Esophagus muscularis mucosa (tissue), 4 donors: ENCODE results near the gene ETV1. TPM values are rescaled to one million over a fixed set of nuclear protein-coding genes. Genes with fewer than 3 reads are reported as not detected.

Source experiments
- DNase-seq: peaks from one replicate; pipeline ENCODE4 v3.0.0-alpha.2; 2017; ENCODE audit errors: extremely low spot score
- H3K27ac ChIP-seq, 4 donors: fragments of 200-600 bp; sonication (generic); replicated peaks in 1 of 4; 1 replicate in 3 of 4; 2 replicates in 1 of 4; pipeline ENCODE4 v1.5.1; 2016 to 2019; ENCODE audit warnings: mild to moderate bottlenecking in 1 of 4
- H3K27me3 ChIP-seq, 4 donors: fragments of 200-600 bp; sonication (generic); one replicate each; pipeline versions ENCODE4 v1.5.1 to v1.6.0; 2016 to 2019
- H3K36me3 ChIP-seq, 4 donors: fragments of 200-600 bp; sonication (generic); one replicate each; pipeline ENCODE4 v1.5.1; 2016 to 2019
- H3K4me1 ChIP-seq, 4 donors: fragments of 200-600 bp; sonication (generic); one replicate each; pipeline ENCODE4 v1.5.1; 2016 to 2019
- H3K4me3 ChIP-seq, 4 donors: fragments of 200-600 bp; sonication (generic); 1 replicate in 2 of 4; 2 replicates in 2 of 4; pipeline ENCODE4 v1.5.1; 2016 to 2019; ENCODE audit warnings: mild to moderate bottlenecking in 4 of 4, moderate library complexity in 1 of 4
- H3K9me3 ChIP-seq, 4 donors: fragments of 200-600 bp; sonication (generic); 1 replicate in 3 of 4; 2 replicates in 1 of 4; pipeline ENCODE4 v1.5.1; 2016 to 2019
- EP300 ChIP-seq: sonication (generic); formaldehyde crosslinking; IDR thresholded peaks from one replicate; pipeline ENCODE4 v1.6.1; 2017; ENCODE audit warnings: antibody characterized with exemption
- POLR2A ChIP-seq: fragments of 450-650 bp; IDR thresholded peaks from one replicate; pipeline ENCODE4 v1.6.1; 2017; ENCODE audit warnings: antibody characterized with exemption, moderate library complexity, mild to moderate bottlenecking, low read depth
- POLR2AphosphoS5 ChIP-seq, 2 donors: sonication (generic); formaldehyde crosslinking; IDR thresholded peaks; one replicate each; pipeline ENCODE4 v1.6.1; 2017; ENCODE audit warnings: antibody characterized with exemption in 2 of 2
- WGBS: methylation state at CpG from one replicate; pipeline ENCODE4 v1.1.5; 2018; 5-methylcytosine and 5-hydroxymethylcytosine counted together
- intact Hi-C: fragments of 100-400 bp; cut with DNase I; formaldehyde crosslinking; loops from one replicate; pipeline ENCODE4 v1.15.1; 2023
- total RNA-seq, 4 donors: library from RNA; depleted of rRNA; stranded (reverse); fragments of >200 nt; gene quantifications; one replicate each; pipeline versions ENCODE4 v1.1.0 to v1.2.1, GENCODE V29; 2016
- TF ChIP-seq, protein P1 (sequence below), 3 experiments: fragments of 200-600 bp in 2 of 3; fragments of 450-650 bp in 1 of 3; sonication (generic) in 2 of 3; IDR thresholded peaks; one replicate each; pipeline ENCODE4 v1.5.1; 2017 to 2019; ENCODE audit warnings: antibody characterized with exemption in 3 of 3, mild to moderate bottlenecking in 2 of 3, moderate library complexity in 1 of 3

ETV1 gene
- total RNA-seq, 4 donors from 2014 or later = 7.1 to 16.5 (median 14.1) TPM

DNA sequence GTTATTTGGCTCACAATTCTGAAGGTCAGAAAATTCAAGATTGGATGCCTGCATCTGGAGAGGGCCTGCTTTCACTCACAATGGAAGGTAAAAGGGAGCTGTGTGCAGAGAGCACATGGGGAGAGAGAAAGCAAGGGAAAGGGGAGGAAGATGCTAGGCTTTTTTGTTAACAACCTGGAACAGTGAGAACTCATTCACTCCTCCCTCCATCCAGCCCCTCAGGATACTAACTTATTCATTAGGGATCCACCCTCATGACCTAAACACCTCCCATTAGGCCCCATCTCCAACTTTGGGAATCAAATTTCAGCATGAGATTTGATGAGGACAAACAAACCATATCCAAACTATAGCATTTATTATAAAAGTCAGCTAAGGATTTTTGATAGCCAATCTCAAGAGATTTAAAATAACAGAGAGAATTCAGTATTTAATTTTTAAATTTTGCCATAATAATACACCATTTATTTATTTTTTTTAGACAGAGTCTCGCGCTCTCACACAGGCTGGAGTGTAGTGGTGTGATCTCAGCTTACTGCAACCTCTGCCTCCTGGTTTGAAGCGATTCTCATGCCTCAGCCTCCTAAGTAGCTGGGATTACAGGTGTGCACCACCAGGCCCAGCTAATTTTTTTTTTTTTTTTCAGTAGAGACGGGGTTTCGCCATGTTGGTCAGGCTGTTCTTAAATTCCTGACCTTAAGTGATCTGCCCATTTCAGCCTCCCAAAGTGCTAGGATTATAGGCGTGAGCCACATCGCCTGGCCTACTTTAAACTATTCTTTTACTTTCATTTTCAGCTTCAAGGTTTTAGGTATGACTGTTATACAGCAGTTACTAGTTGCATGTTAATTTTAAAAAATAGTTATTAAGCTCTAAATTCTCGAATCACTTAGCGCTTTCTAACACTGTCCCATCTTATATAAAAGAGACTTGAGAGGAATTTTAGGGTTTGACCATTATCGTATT lies 20.3 kb upstream of the ETV1 start:
- TF ChIP-seq EP300 = no peak
- TF ChIP-seq POLR2AphosphoS5 (IDR thresholded peaks at IDR 0.05) = no peak
- TF ChIP-seq POLR2A = no peak
- TF ChIP-seq, protein P1, sequence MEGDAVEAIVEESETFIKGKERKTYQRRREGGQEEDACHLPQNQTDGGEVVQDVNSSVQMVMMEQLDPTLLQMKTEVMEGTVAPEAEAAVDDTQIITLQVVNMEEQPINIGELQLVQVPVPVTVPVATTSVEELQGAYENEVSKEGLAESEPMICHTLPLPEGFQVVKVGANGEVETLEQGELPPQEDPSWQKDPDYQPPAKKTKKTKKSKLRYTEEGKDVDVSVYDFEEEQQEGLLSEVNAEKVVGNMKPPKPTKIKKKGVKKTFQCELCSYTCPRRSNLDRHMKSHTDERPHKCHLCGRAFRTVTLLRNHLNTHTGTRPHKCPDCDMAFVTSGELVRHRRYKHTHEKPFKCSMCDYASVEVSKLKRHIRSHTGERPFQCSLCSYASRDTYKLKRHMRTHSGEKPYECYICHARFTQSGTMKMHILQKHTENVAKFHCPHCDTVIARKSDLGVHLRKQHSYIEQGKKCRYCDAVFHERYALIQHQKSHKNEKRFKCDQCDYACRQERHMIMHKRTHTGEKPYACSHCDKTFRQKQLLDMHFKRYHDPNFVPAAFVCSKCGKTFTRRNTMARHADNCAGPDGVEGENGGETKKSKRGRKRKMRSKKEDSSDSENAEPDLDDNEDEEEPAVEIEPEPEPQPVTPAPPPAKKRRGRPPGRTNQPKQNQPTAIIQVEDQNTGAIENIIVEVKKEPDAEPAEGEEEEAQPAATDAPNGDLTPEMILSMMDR (IDR thresholded peaks at IDR 0.05) = no peak
- no peak for DNase-seq
- intact Hi-C loops = no loop called here
- H3K9me3 ChIP-seq = no peaks in the 10 kb centered on the region
- no peak overlapping the region for H3K27ac ChIP-seq
- H3K27me3 ChIP-seq = no peaks in the 10 kb centered on the region
- 95% methylated on average over 10 of the region's 10 CpGs for WGBS
- H3K4me1 ChIP-seq = no peaks in the 10 kb centered on the region
- no peak overlapping the region for H3K4me3 ChIP-seq
- H3K36me3 ChIP-seq = no peaks in the 10 kb centered on the region

DNA sequence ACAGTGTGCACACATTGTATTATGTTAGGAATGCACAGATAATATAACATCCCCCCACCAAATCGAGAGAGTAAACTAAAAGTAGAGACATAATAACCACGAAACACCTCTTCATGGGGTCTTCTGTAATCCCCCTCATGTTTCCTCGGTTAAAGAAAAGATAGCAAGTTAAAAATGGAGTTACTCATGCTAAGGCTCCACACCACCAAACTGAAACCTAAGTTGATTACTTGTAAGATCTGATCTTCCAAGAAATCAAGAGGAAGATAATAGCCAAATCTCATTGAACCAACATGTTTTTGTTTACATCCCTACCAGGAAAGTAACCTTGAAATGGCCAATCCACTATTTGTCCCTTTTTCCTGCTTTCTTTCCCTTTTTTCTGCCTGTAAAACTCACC lies 11.7 kb upstream of the ETV1 start:
- no peak for DNase-seq
- no peaks in the 10 kb centered on the region for H3K9me3 ChIP-seq
- TF ChIP-seq, protein P1 (IDR thresholded peaks at IDR 0.05) = no peak
- no peak for TF ChIP-seq POLR2AphosphoS5 (IDR thresholded peaks at IDR 0.05)
- 77% methylated on average over 3 of the region's 3 CpGs for WGBS
- H3K4me3 ChIP-seq = no peak overlapping the region
- no peaks in the 10 kb centered on the region for H3K4me1 ChIP-seq
- intact Hi-C loops = no loop called here
- no peak overlapping the region for H3K27ac ChIP-seq
- H3K27me3 ChIP-seq = no peaks in the 10 kb centered on the region
- no peaks in the 10 kb centered on the region for H3K36me3 ChIP-seq

DNA sequence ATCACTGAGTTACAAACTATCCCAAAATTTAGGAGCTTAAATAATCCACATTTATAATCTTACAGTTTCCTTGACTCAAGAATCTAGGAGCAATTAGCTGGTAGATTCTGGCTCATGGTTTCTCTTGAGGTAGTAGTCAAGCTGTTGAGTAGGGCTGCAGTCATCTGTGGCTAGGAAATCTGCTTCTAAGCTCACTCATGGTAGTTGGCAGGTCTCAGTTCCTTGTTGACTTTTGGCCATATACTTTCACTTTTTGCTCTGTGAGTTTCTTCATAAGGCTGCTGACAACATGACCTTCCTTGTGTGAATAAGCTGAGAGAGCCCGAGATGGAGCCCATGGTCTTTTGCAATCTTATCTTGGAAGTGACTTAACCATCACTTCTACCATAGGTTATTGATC lies 10.8 kb upstream of the ETV1 start:
- DNase-seq = no peak
- TF ChIP-seq POLR2AphosphoS5 (IDR thresholded peaks at IDR 0.05) = no peak
- 75% methylated on average over 1 of the region's 1 CpG for WGBS
- H3K4me3 ChIP-seq = no peak overlapping the region
- intact Hi-C loops = no loop called here
- H3K27me3 ChIP-seq = no peaks in the 10 kb centered on the region
- no peaks in the 10 kb centered on the region for H3K9me3 ChIP-seq
- no peak overlapping the region for H3K27ac ChIP-seq
- H3K4me1 ChIP-seq = no peaks in the 10 kb centered on the region
- H3K36me3 ChIP-seq = no peaks in the 10 kb centered on the region

DNA sequence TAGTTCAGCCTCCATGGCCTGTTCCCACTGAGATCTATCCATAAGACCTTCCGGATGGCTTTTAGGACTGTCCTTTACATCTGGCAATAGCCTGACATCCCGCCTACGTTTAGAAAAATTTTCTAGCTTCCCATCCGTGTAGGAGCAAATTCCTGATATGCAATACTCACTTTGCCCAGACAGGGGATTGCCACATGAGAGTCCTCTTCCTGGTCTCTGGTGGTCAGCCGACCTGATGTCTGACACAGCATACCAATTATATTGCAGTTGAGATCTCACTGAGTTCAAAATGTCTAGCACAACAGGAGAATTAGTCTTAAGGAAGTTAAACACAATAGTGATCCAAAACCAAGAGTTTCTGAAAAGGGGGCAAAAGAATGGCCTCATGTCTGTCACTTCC lies 9.4 kb upstream of the ETV1 start:
- no peak overlapping the region for H3K27ac ChIP-seq
- no peaks in the 10 kb centered on the region for H3K9me3 ChIP-seq
- no peaks in the 10 kb centered on the region for H3K4me1 ChIP-seq
- WGBS = 91% methylated on average over 5 of the region's 5 CpGs
- DNase-seq = no peak
- TF ChIP-seq POLR2AphosphoS5 (IDR thresholded peaks at IDR 0.05) = no peak
- TF ChIP-seq, protein P1 (IDR thresholded peaks at IDR 0.05) = no peak
- TF ChIP-seq EP300 = no peak
- no peak for TF ChIP-seq POLR2A
- H3K4me3 ChIP-seq = no peak overlapping the region
- intact Hi-C loops = no loop called here
- H3K27me3 ChIP-seq = no peaks in the 10 kb centered on the region
- H3K36me3 ChIP-seq = no peaks in the 10 kb centered on the region

DNA sequence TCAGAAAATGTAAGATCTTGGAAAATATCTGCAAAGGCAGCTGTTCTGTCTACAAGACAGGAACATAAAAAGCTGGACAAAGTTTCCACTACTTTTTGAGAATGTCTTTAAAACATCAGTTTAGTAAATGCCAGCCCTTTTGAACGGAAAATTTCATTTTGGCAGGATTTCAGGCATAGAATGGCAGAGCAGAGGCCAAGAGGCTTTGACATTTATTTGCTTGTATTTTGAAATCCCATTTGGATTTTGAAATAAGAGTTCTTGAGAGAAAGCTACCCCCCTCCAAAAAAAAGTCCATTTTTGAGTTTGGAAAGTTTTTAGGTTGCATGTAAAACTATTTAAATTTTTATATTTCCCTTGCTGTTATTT lies 3.1 kb upstream of the ETV1 start:
- WGBS = 48% methylated on average over 1 of the region's 1 CpG
- intact Hi-C loops = no loop called here
- TF ChIP-seq EP300 = no peak
- no peak for TF ChIP-seq POLR2A
- TF ChIP-seq, protein P1 (IDR thresholded peaks at IDR 0.05) = no peak
- TF ChIP-seq POLR2AphosphoS5 (IDR thresholded peaks at IDR 0.05) = no peak
- peaks cover 4 to 19% (median 17%) of the 10 kb centered on the region in 4 donors for H3K4me1 ChIP-seq
- H3K27me3 ChIP-seq = no peaks in the 10 kb centered on the region
- peak overlapping the region; percentile 76 to 90 (median 83) for H3K27ac ChIP-seq
- no peaks in the 10 kb centered on the region for H3K36me3 ChIP-seq
- H3K4me3 ChIP-seq = peak overlapping the region in 2 of 4 donors; percentile 68 to 78
- no peak for DNase-seq
- H3K9me3 ChIP-seq = no peaks in the 10 kb centered on the region
